GM12865 (cell line): ENCODE data around the gene TBC1D8.

Experiments
- DNase-seq: peaks from one replicate; pipeline ENCODE4 v3.0.0; 2010; ENCODE audit warnings: low read depth
- H3K4me3 ChIP-seq: 2 replicates; pipeline ENCODE4 v1.5.1; 2011; ENCODE audit warnings: mild to moderate bottlenecking, low read depth, low read length, control low read depth
- TF ChIP-seq, protein P1 (sequence below): IDR thresholded peaks from 2 replicates; pipeline ENCODE4 v1.5.1; 2011; ENCODE audit warnings: low read length, control low read depth, low read depth, inconsistent platforms; ENCODE audit not compliant: insufficient read depth; ENCODE audit errors: missing control alignments

The TBC1D8 gene

DNA sequence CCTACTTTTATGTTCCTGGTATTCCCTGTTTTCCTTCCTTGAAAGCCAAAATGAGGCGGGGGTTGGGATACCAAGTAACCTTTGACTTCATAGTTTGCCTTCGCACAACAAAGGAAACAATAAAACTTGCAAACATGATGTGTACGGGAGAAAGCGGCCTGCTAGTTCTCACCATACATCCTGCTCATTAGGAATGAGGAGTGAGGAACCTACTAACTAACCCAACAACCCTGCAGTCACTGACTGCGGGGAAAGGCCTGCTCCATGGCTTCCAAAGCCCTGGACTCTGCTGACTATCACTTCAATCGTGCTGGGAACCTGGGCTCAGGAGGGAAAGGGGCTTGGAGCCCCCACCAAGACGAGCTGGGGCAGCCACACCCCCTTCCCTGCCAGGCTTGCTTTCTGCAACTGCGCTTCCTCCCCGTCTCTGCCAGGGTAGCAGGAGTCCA is 124.9 kb downstream of the TBC1D8 start:
- TF ChIP-seq, protein P1, sequence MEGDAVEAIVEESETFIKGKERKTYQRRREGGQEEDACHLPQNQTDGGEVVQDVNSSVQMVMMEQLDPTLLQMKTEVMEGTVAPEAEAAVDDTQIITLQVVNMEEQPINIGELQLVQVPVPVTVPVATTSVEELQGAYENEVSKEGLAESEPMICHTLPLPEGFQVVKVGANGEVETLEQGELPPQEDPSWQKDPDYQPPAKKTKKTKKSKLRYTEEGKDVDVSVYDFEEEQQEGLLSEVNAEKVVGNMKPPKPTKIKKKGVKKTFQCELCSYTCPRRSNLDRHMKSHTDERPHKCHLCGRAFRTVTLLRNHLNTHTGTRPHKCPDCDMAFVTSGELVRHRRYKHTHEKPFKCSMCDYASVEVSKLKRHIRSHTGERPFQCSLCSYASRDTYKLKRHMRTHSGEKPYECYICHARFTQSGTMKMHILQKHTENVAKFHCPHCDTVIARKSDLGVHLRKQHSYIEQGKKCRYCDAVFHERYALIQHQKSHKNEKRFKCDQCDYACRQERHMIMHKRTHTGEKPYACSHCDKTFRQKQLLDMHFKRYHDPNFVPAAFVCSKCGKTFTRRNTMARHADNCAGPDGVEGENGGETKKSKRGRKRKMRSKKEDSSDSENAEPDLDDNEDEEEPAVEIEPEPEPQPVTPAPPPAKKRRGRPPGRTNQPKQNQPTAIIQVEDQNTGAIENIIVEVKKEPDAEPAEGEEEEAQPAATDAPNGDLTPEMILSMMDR, result no peak
- no peak overlapping the region for H3K4me3 ChIP-seq
- no peak for DNase-seq

DNA sequence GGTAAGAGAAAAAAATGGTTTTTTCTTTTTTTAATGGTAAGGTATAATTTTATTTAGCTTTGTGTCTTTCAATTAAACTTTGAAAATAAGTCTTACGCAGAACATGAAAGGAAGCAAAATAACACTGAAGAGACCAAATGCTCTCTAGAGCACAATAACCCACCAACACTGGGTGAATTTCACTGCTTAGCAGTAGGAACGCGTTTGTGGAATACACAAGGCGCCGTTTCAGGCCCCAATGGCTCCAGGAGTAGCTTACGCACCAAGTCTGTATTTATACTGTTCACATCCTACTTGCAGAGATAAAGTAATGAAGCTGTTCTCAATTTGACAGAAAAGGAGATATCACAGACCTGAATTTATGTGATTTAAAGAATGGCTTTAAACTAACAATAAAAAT is 125.6 kb downstream of the TBC1D8 start:
- TF ChIP-seq, protein P1, result no peak
- DNase-seq, result no peak
- H3K4me3 ChIP-seq, result no peak overlapping the region

DNA sequence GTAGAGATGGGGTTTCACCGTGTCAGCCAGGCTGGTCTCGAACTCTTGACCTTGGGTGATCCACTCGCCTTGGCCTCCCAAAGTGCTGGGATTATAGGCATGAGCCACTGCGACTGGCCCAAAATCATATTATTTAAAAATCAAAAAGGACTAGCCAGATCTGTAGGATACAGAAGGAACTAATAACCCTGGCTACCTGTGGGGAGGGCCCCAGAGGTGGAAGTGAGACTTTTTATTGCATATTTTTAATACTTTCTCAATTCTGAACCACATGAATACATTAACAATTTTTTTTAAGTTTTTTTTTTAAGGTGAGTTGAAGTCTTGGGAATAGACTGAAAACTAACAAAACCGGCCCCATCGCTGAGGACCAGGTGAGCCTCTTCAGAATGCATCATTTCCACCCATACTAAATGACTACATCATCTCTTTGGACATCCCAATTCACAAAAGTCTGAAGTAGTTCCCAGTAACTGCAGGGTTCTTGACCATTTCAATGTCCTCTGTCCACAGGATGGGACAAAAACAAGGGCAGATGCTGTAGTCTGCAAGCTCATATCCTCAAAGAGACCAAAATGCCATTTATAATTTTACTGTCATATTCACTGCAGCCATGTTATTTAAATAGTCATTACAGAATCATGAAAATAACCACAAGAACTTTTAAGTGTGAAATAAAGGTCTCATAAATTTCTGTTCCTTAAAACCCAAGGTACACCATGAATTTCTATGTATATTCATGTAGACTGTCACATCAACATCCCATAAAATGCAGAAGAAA is 127.7 kb downstream of the TBC1D8 start:
- no peak overlapping the region for H3K4me3 ChIP-seq
- TF ChIP-seq, protein P1, result no peak
- no peak for DNase-seq

DNA sequence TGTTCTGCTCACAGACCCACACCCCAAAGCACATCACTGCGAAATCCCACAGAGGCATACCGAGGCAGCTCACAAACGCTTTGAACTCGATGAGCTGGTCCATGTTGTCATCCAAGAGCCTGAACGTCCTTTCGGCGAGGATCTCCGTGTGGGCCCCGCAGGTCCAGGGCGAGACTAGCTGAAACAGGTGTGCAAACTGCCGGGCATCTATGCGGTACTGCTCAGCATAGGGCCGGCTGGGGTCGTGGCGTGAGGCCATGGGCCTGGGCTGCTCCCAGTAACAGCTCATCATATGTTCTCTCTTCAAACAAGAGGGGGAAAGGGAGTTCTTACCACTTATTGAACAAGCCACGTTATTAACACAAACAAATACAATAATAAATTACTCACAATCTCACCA is 129.0 kb downstream of the TBC1D8 start:
- DNase-seq, result no peak
- TF ChIP-seq, protein P1, result no peak
- no peak overlapping the region for H3K4me3 ChIP-seq

DNA sequence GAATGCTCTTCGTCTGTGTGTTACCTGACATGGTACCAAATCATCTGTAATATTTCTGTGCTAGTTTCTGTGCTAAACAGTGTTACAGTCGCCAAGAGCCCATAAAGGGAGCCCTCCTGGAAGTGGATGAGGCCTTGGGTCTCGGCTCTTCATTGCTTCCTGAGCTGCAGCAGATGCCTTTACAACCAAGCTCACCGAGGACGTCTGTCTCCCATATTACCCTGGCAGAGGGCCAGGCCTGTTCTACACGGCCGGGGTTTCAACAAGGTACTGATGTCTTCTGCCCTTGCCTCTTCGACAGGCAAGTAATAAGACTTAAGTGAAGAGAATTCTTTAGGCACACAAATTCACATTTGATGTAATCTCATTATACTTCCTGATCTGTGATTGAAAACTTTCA is 132.2 kb downstream of the TBC1D8 start:
- no peak overlapping the region for H3K4me3 ChIP-seq
- TF ChIP-seq, protein P1, result no peak
- no peak for DNase-seq

DNA sequence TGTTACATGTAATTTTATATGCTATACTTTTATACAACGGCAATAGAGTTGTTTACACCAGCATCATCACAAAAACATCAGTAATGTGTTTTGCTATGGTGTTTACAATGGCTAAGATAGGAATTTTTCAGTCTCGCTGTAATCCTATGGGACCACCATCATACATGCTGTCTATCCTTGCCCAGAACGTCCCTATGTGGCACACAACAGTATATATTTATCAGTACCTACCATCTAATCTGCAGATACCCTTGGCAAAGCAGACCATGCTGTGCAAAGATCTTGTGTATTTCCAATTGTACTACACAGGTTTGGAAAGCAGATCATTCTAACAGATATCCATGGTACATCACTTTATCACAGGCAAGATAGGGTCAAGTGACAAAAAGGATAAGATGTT is 133.8 kb downstream of the TBC1D8 start:
- TF ChIP-seq, protein P1, result no peak
- no peak for DNase-seq
- H3K4me3 ChIP-seq, result no peak overlapping the region
